ENCODE data around the gene HDAC6. TPM values are rescaled to one million over a fixed set of nuclear protein-coding genes. Genes with fewer than 3 reads are reported as not detected.
"Not testable (repeated sequence)": the region's sequence is repeated elsewhere in the genome, so short reads cannot be mapped to it uniquely, and the experiment has no call there.

The HDAC6 gene
- total and polyA plus RNA-seq, 5 experiments from 2014 or later = 10.5 to 124 (median 15.9) TPM

DNA sequence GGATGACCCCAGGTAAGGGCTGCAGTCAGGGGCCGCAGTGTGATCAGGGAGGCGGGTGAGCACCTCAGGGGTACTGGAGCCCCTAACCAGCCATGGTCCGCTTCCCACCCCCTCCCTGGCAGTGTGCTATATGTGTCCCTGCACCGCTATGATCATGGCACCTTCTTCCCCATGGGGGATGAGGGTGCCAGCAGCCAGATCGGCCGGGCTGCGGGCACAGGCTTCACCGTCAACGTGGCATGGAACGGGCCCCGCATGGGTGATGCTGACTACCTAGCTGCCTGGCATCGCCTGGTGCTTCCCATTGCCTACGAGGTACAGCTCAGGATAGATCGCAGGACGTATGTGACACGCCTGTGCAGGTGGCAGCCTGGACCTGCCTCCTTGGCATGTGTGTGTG lies 16.2 kb downstream of the HDAC6 start:
- H3K4me3 Mint-ChIP-seq = no peak overlapping the region
- ATAC-seq (no peak), DNase-seq (no peak)
- no peak overlapping the region for H3K27ac Mint-ChIP-seq
- POLR2A ChIA-PET = no interaction called here
- H3K27me3 Mint-ChIP-seq = no peaks in the 10 kb centered on the region
- H3K4me1 Mint-ChIP-seq = peaks cover 0 to 4% (median 3%) of the 10 kb centered on the region in 4 donors
- peaks cover 0 to 31% (median 2%) of the 10 kb centered on the region in 3 donors for H3K36me3 Mint-ChIP-seq
- H3K9me3 Mint-ChIP-seq = no peaks in the 10 kb centered on the region

DNA sequence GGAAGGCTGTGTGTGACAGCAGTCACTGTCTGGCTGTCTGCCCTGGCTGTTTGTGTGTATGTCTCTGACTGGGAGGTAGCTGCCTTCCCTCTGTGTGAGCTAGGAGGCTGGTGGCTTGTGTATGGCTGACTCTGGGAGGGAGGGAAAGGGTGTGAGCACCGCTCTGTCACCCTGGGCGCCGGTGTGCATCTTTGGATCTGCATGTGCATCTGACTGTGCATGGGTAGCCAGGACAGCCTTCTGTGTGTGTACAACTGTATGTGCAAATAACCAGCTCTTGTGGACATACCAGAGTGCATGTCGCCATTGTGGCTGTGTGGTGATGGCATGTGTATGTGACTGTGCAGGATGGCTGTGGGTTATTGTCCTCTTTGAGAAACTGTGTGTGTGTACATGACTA lies 17.0 kb downstream of the HDAC6 start:
- ATAC-seq = no peak
- POLR2A ChIA-PET = no interaction called here
- Mint-ChIP-seq H3K27ac (peak overlapping the region in 1 of 10 donors; percentile 54), H3K9me3 (no peaks in the 10 kb centered on the region), H3K27me3 (no peaks in the 10 kb centered on the region), H3K4me1 (peaks cover 0 to 3% (median 1%) of the 10 kb centered on the region in 4 donors), H3K4me3 (no peak overlapping the region), H3K36me3 (peaks cover 0 to 30% (median 2%) of the 10 kb centered on the region in 3 donors)
- no peak for DNase-seq

DNA sequence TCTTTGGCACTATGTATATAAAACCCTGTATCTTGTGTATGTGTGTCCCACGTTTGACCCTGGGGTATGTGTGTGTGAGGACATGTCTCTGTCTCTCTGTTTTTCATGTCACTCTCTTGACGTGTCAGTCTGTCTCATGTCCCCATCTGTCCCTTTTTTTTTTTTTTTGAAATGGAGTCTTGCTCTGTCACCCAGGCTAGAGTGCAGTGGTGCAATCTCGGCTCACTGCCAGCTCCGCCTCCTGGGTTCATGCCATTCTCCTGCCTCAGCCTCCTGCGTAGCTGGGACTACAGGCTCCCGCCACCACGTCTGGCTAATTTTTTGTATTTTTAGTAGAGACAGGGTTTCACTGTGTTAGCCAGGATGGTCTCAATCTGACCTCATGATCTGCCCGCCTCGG lies 17.5 kb downstream of the HDAC6 start:
- H3K27me3 Mint-ChIP-seq, H3K27ac Mint-ChIP-seq, DNase-seq, H3K4me1 Mint-ChIP-seq, H3K4me3 Mint-ChIP-seq, ATAC-seq, H3K9me3 Mint-ChIP-seq, POLR2A ChIA-PET: not testable (repeated sequence)
- H3K36me3 Mint-ChIP-seq = peaks cover 0 to 30% (median 2%) of the 10 kb centered on the region in 3 donors

DNA sequence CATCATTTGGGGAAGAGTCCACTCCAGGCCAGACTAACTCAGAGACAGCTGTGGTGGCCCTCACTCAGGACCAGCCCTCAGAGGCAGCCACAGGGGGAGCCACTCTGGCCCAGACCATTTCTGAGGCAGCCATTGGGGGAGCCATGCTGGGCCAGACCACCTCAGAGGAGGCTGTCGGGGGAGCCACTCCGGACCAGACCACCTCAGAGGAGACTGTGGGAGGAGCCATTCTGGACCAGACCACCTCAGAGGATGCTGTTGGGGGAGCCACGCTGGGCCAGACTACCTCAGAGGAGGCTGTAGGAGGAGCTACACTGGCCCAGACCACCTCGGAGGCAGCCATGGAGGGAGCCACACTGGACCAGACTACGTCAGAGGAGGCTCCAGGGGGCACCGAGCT lies 21.2 kb downstream of the HDAC6 start:
- H3K4me1 Mint-ChIP-seq = peaks cover 5 to 11% (median 7%) of the 10 kb centered on the region in 4 donors
- H3K36me3 Mint-ChIP-seq = peaks cover 0 to 27% (median 2%) of the 10 kb centered on the region in 3 donors
- H3K27ac Mint-ChIP-seq = no peak overlapping the region
- peaks cover 4 to 10% (median 5%) of the 10 kb centered on the region in 5 donors for H3K27me3 Mint-ChIP-seq
- DNase-seq (no peak), ATAC-seq (no peak)
- H3K4me3 Mint-ChIP-seq = no peak overlapping the region
- H3K9me3 Mint-ChIP-seq = peaks cover 0 to 3% (median 0%) of the 10 kb centered on the region in 9 donors
- POLR2A ChIA-PET = no interaction called here

DNA sequence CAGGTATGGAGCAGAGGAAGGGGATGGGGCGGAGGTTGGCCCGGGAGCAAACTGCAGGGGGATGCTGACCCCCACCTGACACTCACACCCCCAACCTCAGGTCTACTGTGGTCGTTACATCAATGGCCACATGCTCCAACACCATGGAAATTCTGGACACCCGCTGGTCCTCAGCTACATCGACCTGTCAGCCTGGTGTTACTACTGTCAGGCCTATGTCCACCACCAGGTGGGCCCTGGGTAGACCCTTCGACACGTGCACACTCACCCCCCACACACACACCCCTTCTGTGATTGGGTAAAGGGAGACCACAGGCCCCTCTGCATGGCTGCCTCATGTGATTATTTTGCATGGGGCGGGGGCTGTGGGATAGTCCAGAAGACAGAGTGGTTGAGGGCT lies 22.2 kb downstream of the HDAC6 start:
- Mint-ChIP-seq H3K27me3 (peaks cover 5 to 17% (median 9%) of the 10 kb centered on the region in 5 donors), H3K9me3 (peaks cover 0 to 3% (median 0%) of the 10 kb centered on the region in 9 donors), H3K27ac (no peak overlapping the region), H3K36me3 (peaks cover 0 to 27% (median 2%) of the 10 kb centered on the region in 3 donors), H3K4me3 (no peak overlapping the region), H3K4me1 (peaks cover 5 to 11% (median 7%) of the 10 kb centered on the region in 4 donors)
- POLR2A ChIA-PET = no interaction called here
- ATAC-seq (no peak), DNase-seq (no peak)

DNA sequence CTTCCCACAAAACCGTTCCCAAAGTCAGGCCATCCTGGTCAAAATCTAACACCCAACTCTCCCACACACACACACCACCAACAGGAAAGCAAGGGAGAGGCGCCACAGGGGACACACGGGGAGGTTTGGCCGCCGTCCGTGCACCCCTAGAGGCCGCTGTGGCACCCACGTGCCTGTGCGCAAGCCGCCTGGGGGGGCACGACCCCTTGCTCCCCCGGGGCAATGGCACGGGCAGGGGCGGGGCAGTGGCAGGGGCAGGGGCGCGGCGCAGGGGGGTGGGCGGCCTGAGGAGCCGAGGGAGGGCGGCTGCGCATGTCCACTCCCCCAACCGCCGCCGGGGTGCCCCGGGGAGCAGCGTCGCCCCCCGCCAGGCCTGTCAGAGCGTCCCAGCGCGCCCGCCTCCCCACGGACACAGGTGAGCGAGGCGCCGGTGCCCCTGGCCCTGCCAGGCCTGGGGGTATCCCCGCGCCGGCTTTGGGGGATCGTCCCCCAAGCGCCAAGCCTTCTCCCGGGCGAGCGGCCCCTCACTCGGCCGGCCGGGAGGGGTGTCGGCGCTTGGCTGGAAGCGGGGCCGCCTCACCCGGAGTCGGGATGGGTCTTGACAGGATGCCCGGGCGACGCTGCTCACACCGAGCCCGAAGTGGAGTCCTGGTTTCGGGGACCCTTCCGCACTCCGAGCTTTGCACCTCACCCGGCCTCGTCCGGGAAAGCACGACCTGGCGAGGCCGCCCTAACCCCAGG lies 24.4 kb downstream of the HDAC6 start, which contains the start of gene ERAS:
Gene ERAS (plus strand): TSS at position 379 of the 741 bp plus-strand sequence. CDS start 2,611 bp downstream, outside the sequence.
- POLR2A ChIA-PET = interaction anchor here (0.6 to 1.3 kb wide), 3 partner anchors 84 to 178 kb away, joined by 3 to 12 read pairs (median 3); no protein-coding TSS in a partner anchor
- H3K4me3 Mint-ChIP-seq = peak within 1 kb of the TSS; percentile 44 to 86 (median 62)
- DNase-seq = peak in 5 of 10 donors; percentile 16 to 27 (median 20)

DNA sequence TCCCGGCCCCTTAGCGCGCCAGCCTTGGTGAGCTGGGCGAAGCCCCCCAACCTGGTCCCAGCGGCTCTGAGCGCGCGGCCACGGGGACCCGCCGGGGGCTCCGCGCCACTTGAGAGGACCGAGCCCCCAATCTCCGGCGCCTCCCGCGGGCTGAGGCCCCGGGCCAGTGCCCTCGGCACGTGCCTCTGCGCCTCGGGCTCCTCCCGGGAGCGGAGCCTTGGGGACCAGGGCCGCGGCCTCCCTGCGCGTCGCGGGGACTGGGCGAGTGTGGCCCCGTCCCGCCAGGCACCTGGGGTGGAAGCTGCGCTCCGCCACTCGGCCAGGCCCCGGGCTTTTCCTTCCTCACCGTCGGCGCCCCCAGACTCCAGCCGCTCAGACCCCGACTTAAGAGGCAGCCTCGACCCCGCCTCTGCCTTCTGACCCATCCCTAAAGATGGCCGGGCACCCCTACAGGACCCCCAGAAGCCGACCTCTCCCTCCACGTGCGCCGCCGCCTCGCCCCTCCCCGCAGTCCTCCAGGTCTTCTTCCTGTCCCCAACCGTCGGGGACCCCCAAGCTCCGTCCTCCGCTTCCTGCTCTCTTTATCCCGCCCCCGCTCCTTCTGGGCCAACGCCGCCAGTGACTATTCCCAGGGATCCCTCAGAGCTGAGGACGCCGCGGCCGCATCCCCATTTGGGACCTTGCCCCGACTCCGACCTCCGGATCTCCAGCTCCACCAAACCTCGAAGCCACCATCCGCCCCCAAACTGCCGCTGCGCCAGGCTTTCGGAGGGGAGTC lies 25.2 kb downstream of the HDAC6 start:
- peak in 1 of 10 donors; percentile 10 for DNase-seq
- peak; percentile 20 to 44 for ATAC-seq
- Mint-ChIP-seq H3K27me3 (peaks cover 5 to 20% (median 17%) of the 10 kb centered on the region in 5 donors), H3K36me3 (peaks cover 0 to 22% (median under 1%) of the 10 kb centered on the region in 3 donors), H3K4me1 (peaks cover 4 to 9% (median 7%) of the 10 kb centered on the region in 4 donors), H3K9me3 (peaks cover 0 to 3% (median 0%) of the 10 kb centered on the region in 9 donors), H3K4me3 (peak overlapping the region; percentile 44 to 86 (median 64)), H3K27ac (peak overlapping the region in 1 of 10 donors; percentile 71)
- POLR2A ChIA-PET = interaction anchor here (0.6 to 1.3 kb wide), 4 partner anchors 84 to 179 kb away, joined by 3 to 12 read pairs (median 4); no protein-coding TSS in a partner anchor

More for the DNA sequence above, 24.4 kb downstream of the HDAC6 start, which contains the start of gene ERAS:
- Mint-ChIP-seq H3K4me1 (peaks cover 4 to 11% (median 7%) of the 10 kb centered on the region in 4 donors), H3K27ac (peak within 1 kb of the TSS in 1 of 10 donors; percentile 71), H3K36me3 (peaks cover 0 to 25% (median 2%) of the 10 kb centered on the region in 3 donors), H3K9me3 (peaks cover 0 to 3% (median 0%) of the 10 kb centered on the region in 9 donors), H3K27me3 (peaks cover 5 to 20% (median 17%) of the 10 kb centered on the region in 5 donors)
- ATAC-seq = peak; percentile 74

DNA sequence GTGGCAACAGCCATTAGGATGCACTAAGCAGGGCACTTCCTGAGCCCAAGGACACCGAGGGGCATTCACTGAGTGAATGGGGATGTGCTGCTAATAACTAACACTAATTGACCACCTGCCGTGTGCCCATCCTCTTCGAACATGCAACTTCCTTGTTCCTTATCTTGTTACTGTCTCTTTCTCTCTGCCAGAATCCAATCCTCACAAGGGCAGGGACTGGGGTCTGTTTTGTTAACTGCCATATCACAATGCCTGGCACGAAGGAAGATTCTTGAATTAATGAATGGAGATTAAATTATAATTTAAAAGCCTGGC lies 25.7 kb downstream of the HDAC6 start:
- POLR2A ChIA-PET = interaction anchor here (0.9 to 1.3 kb wide), 2 partner anchors 90 to 179 kb away, joined by 3 to 4 read pairs; no protein-coding TSS in a partner anchor
- DNase-seq (no peak), ATAC-seq (no peak)
- Mint-ChIP-seq H3K4me3 (peak overlapping the region; percentile 44 to 86 (median 64)), H3K36me3 (peaks cover 0 to 20% (median 0%) of the 10 kb centered on the region in 3 donors), H3K4me1 (peaks cover 4 to 9% (median 8%) of the 10 kb centered on the region in 4 donors), H3K27ac (no peak overlapping the region), H3K9me3 (peaks cover 0 to 3% (median 0%) of the 10 kb centered on the region in 9 donors), H3K27me3 (peaks cover 5 to 21% (median 19%) of the 10 kb centered on the region in 5 donors)

DNA sequence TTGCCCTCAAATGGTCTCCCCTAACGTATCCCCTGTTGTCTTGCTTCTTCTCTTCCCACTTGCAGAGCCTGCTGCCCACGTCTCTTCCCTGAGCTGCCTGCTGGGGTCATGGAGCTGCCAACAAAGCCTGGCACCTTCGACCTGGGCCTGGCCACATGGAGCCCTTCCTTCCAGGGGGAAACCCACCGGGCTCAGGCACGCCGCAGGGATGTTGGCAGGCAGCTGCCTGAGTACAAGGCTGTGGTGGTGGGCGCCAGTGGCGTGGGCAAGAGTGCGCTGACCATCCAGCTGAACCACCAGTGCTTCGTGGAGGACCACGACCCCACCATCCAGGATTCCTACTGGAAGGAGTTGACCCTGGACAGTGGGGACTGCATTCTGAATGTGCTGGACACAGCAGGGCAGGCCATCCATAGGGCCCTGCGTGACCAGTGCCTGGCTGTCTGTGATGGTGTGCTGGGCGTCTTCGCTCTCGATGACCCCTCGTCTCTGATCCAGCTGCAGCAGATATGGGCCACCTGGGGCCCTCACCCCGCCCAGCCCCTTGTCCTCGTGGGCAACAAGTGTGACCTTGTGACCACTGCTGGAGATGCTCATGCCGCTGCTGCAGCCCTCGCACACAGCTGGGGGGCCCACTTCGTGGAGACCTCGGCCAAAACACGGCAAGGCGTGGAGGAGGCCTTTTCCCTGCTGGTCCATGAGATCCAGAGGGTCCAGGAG lies 27.3 kb downstream of the HDAC6 start:
- ATAC-seq (no peak), DNase-seq (no peak)
- H3K9me3 Mint-ChIP-seq = peaks cover 0 to 3% (median 0%) of the 10 kb centered on the region in 9 donors
- H3K27ac Mint-ChIP-seq = no peak overlapping the region
- H3K36me3 Mint-ChIP-seq = peaks cover 0 to 12% (median 0%) of the 10 kb centered on the region in 3 donors
- peaks cover 5 to 17% (median 14%) of the 10 kb centered on the region in 4 donors for H3K4me1 Mint-ChIP-seq
- H3K4me3 Mint-ChIP-seq = no peak overlapping the region
- peaks cover 5 to 28% (median 19%) of the 10 kb centered on the region in 5 donors for H3K27me3 Mint-ChIP-seq
- POLR2A ChIA-PET = no interaction called here

DNA sequence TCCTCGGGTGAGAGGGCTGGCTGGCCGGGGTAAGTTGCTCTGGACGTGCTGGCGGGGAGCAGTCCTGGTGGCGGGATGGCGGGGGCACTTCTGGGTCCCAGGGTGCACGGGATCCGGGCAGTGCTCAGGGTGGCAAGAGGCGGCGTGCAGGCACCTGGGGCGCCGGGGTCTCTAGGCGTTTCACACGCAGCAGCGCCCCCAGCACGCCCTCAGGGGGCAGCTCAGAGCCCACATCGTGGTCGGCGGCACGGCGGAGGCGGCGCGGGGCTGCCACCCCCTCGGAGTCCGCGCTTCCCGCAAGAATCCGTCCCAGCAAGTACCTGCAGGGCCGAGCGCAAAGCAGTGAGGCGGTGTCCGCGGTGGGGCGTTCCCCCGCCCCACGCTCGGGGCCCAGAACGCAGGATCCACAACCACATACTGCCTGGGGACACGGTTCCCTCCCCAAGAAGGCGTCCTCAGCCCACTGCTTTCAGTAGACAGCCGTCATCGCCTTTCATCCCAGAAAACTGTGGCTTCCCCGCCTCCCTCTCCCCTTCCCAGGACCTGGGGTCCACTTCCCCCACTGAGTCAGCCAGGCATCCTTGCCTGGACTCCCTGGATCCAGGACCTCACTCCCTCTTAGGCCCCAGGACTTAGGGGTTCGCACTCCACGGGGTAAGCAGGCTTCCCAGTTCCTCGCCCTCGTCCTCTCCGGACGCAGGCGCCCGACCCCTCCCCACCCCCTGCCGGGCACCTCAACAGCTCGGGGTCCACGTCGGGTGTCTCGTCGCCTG lies 29.5 kb downstream of the HDAC6 start:
- ATAC-seq (no peak), DNase-seq (no peak)
- Mint-ChIP-seq H3K4me1 (peaks cover 12 to 24% (median 24%) of the 10 kb centered on the region in 4 donors), H3K4me3 (peak overlapping the region in 2 of 10 donors; percentile 25 to 31), H3K36me3 (peaks cover 0 to 10% (median 0%) of the 10 kb centered on the region in 3 donors), H3K27me3 (peaks cover 5 to 33% (median 19%) of the 10 kb centered on the region in 5 donors), H3K27ac (no peak overlapping the region), H3K9me3 (peaks cover 0 to 3% (median 0%) of the 10 kb centered on the region in 9 donors)
- POLR2A ChIA-PET = no interaction called here

DNA sequence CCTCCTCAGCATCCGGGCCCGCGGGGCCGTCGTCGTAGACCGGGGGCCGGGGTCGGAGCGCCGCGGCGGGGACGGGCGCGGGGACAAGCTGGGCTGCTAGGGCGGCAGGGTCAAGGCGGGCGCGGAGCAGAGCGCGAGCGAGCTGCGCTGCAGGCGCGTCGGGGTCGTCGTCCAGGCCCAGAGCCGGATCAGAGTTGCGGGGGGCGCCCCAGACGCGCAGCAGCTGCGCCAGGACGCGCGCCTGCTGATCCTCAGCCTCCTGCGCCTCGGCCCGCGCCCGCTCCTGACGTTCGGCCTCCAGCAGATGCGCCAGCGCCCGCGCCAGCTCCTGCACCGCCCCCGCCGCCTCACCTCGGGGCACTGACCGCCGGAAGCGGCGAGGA lies 30.0 kb downstream of the HDAC6 start:
- Mint-ChIP-seq H3K4me3 (no peak overlapping the region), H3K27ac (no peak overlapping the region), H3K4me1 (peaks cover 14 to 26% (median 25%) of the 10 kb centered on the region in 4 donors), H3K9me3 (peaks cover 0 to 3% (median 0%) of the 10 kb centered on the region in 9 donors), H3K27me3 (peaks cover 5 to 36% (median 19%) of the 10 kb centered on the region in 5 donors), H3K36me3 (peaks cover 0 to 10% (median 0%) of the 10 kb centered on the region in 3 donors)
- ATAC-seq (no peak), DNase-seq (no peak)
- POLR2A ChIA-PET = no interaction called here

Data from naive thymus-derived CD8-positive, alpha-beta T cell (primary cell).